Measurements from ENCODE around the gene RANBP17. TPM values are rescaled to one million over a fixed set of nuclear protein-coding genes. Genes with fewer than 3 reads are reported as not detected.
A peak's percentile ranks its signal among the peaks of the same experiment; 100 is the strongest.

Gene RANBP17
- total RNA-seq, 1 experiment from 2014 or later: 28.9 TPM

- H3K27me3 ChIP-seq: no peaks in the 10 kb centered on the region
- H3K27ac ChIP-seq: no peak overlapping the region
- H3K36me3 ChIP-seq: no peaks in the 10 kb centered on the region
- no peak overlapping the region for H3K4me3 ChIP-seq
- DNase-seq: peak; percentile 21 to 74
- H3K4me1 ChIP-seq: no peaks in the 10 kb centered on the region
- no peaks in the 10 kb centered on the region for H3K9me3 ChIP-seq (replicated peaks)
These were observed 345.5 kb downstream of the RANBP17 start for GRCh38 chr5:171207256-171207847.

- no peak for DNase-seq
- H3K9me3 ChIP-seq (replicated peaks): no peaks in the 10 kb centered on the region
- no peaks in the 10 kb centered on the region for H3K27me3 ChIP-seq
- no peaks in the 10 kb centered on the region for H3K36me3 ChIP-seq
- no peaks in the 10 kb centered on the region for H3K4me1 ChIP-seq
- no peak overlapping the region for H3K4me3 ChIP-seq
- H3K27ac ChIP-seq: no peak overlapping the region
These were observed 360.1 kb downstream of the RANBP17 start for GRCh38 chr5:171221916-171222315.

- Histone ChIP-seq H3K4me1 (no peaks in the 10 kb centered on the region), H3K27me3 (no peaks in the 10 kb centered on the region), H3K27ac (no peak overlapping the region), H3K36me3 (no peaks in the 10 kb centered on the region), H3K9me3 (replicated peaks) (no peaks in the 10 kb centered on the region), H3K4me3 (no peak overlapping the region)
- DNase-seq: no peak
These were observed 362.1 kb downstream of the RANBP17 start for GRCh38 chr5:171223927-171224326.

- Histone ChIP-seq H3K4me3 (no peak overlapping the region), H3K9me3 (replicated peaks) (no peaks in the 10 kb centered on the region), H3K4me1 (no peaks in the 10 kb centered on the region), H3K36me3 (no peaks in the 10 kb centered on the region), H3K27ac (no peak overlapping the region), H3K27me3 (no peaks in the 10 kb centered on the region)
- no peak for DNase-seq
These were observed 364.4 kb downstream of the RANBP17 start for GRCh38 chr5:171226096-171226754.

- H3K4me1 ChIP-seq: no peaks in the 10 kb centered on the region
- no peaks in the 10 kb centered on the region for H3K36me3 ChIP-seq
- H3K4me3 ChIP-seq: no peak overlapping the region
- no peaks in the 10 kb centered on the region for H3K9me3 ChIP-seq (replicated peaks)
- no peak for DNase-seq
- no peak overlapping the region for H3K27ac ChIP-seq
- no peaks in the 10 kb centered on the region for H3K27me3 ChIP-seq
These were observed 365.0 kb downstream of the RANBP17 start for GRCh38 chr5:171226864-171227263.

GRCh38 chr5:171236651-171237050 lies 374.8 kb downstream of the RANBP17 start:
- Histone ChIP-seq H3K4me1 (peaks cover 12% of the 10 kb centered on the region), H3K27ac (peak overlapping the region; percentile 59), H3K27me3 (no peaks in the 10 kb centered on the region), H3K9me3 (replicated peaks) (no peaks in the 10 kb centered on the region), H3K36me3 (no peaks in the 10 kb centered on the region), H3K4me3 (no peak overlapping the region)
- no peak for DNase-seq

GRCh38 chr5:171242521-171242920 lies 380.7 kb downstream of the RANBP17 start:
- Histone ChIP-seq H3K27me3 (no peaks in the 10 kb centered on the region), H3K27ac (no peak overlapping the region), H3K4me3 (no peak overlapping the region), H3K4me1 (no peaks in the 10 kb centered on the region), H3K9me3 (replicated peaks) (no peaks in the 10 kb centered on the region), H3K36me3 (peaks cover 6% of the 10 kb centered on the region; the same call in 1 of the 2 replicates)
- DNase-seq: no peak

GRCh38 chr5:171246231-171246630 lies 384.4 kb downstream of the RANBP17 start:
- H3K27me3 ChIP-seq: no peaks in the 10 kb centered on the region
- peaks cover 6% of the 10 kb centered on the region; the same call in 1 of the 2 replicates for H3K9me3 ChIP-seq (replicated peaks)

GRCh38 chr5:171249460-171249859 lies 387.6 kb downstream of the RANBP17 start:
- Histone ChIP-seq H3K4me3 (no peak overlapping the region), H3K4me1 (no peaks in the 10 kb centered on the region), H3K27ac (no peak overlapping the region), H3K27me3 (no peaks in the 10 kb centered on the region), H3K36me3 (peaks cover 10% of the 10 kb centered on the region; the same call in 1 of the 2 replicates), H3K9me3 (replicated peaks) (peaks cover 6% of the 10 kb centered on the region; the same call in 1 of the 2 replicates)
- DNase-seq: no peak

More at GRCh38 chr5:171246231-171246630, 384.4 kb downstream of the RANBP17 start:
- DNase-seq: no peak
- Histone ChIP-seq H3K4me1 (no peaks in the 10 kb centered on the region), H3K4me3 (no peak overlapping the region), H3K36me3 (peaks cover 15% of the 10 kb centered on the region; the same call in 1 of the 2 replicates), H3K27ac (no peak overlapping the region)

- no peak for DNase-seq
- H3K9me3 ChIP-seq (replicated peaks): peaks cover 6% of the 10 kb centered on the region; the same call in 1 of the 2 replicates
- H3K36me3 ChIP-seq: peaks cover 10% of the 10 kb centered on the region; the same call in 1 of the 2 replicates
- no peak overlapping the region for H3K4me3 ChIP-seq
- no peaks in the 10 kb centered on the region for H3K4me1 ChIP-seq
- no peak overlapping the region for H3K27ac ChIP-seq
- H3K27me3 ChIP-seq: no peaks in the 10 kb centered on the region
These were observed 388.9 kb downstream of the RANBP17 start for GRCh38 chr5:171250738-171251137.

GRCh38 chr5:171251519-171251918 lies 389.7 kb downstream of the RANBP17 start:
- Histone ChIP-seq H3K4me1 (no peaks in the 10 kb centered on the region), H3K36me3 (peaks cover 10% of the 10 kb centered on the region; the same call in 1 of the 2 replicates), H3K9me3 (replicated peaks) (peaks cover 6% of the 10 kb centered on the region; the same call in 1 of the 2 replicates), H3K4me3 (no peak overlapping the region), H3K27me3 (no peaks in the 10 kb centered on the region), H3K27ac (no peak overlapping the region)
- DNase-seq: no peak

- H3K27me3 ChIP-seq: no peaks in the 10 kb centered on the region
- H3K27ac ChIP-seq: no peak overlapping the region
- H3K4me1 ChIP-seq: no peaks in the 10 kb centered on the region
- peaks cover 6% of the 10 kb centered on the region; the same call in 1 of the 2 replicates for H3K9me3 ChIP-seq (replicated peaks)
- H3K4me3 ChIP-seq: no peak overlapping the region
- H3K36me3 ChIP-seq: peaks cover 7% of the 10 kb centered on the region; the same call in 1 of the 2 replicates
- no peak for DNase-seq
These were observed 390.9 kb downstream of the RANBP17 start for GRCh38 chr5:171252674-171253073.

GRCh38 chr5:171258737-171259415 lies 397.1 kb downstream of the RANBP17 start:
- no peaks in the 10 kb centered on the region for H3K4me1 ChIP-seq
- no peak overlapping the region for H3K4me3 ChIP-seq
- H3K27me3 ChIP-seq: no peaks in the 10 kb centered on the region
- H3K27ac ChIP-seq: no peak overlapping the region
- H3K36me3 ChIP-seq: no peaks in the 10 kb centered on the region
- no peaks in the 10 kb centered on the region for H3K9me3 ChIP-seq (replicated peaks)
- DNase-seq: no peak

- Histone ChIP-seq H3K4me3 (no peak overlapping the region), H3K27ac (no peak overlapping the region), H3K9me3 (replicated peaks) (no peaks in the 10 kb centered on the region), H3K36me3 (0 out of 2 replicates have a peak, but pooled peaks cover 2% of the 10 kb centered on the region), H3K27me3 (no peaks in the 10 kb centered on the region), H3K4me1 (no peaks in the 10 kb centered on the region)
- no peak for DNase-seq
These were observed 399.5 kb downstream of the RANBP17 start for GRCh38 chr5:171261361-171261760.

- Histone ChIP-seq H3K36me3 (0 out of 2 replicates have a peak, but pooled peaks cover 2% of the 10 kb centered on the region), H3K9me3 (replicated peaks) (no peaks in the 10 kb centered on the region), H3K4me1 (no peaks in the 10 kb centered on the region), H3K27ac (no peak overlapping the region), H3K27me3 (no peaks in the 10 kb centered on the region), H3K4me3 (no peak overlapping the region)
- no peak for DNase-seq
These were observed 400.1 kb downstream of the RANBP17 start for GRCh38 chr5:171261904-171262303.

All from SJCRH30 (cell line).